Panc1 (cell line): ENCODE results near the gene ZNF318. TPM values are rescaled to one million over a fixed set of nuclear protein-coding genes. Genes with fewer than 3 reads are reported as not detected.

Source experiments
- ATAC-seq: fragments of 200-7000 bp; cut with Tn5 transposase; 2 replicates; pipeline ENCODE4 v1.9.1; 2020; ENCODE audit warnings: mild to moderate bottlenecking, moderate library complexity
- BruUV-seq: library from RNA; stranded (reverse); fragments of 400-500 nt; replicated peaks from 2 replicates; lab custom pipeline; 2021; lab: Mats Ljungman, UMichigan
- CTCF ChIA-PET: fragments of 300-600 bp; sonication (Branson Sonifier 250); formaldehyde crosslinking; loops from one replicate; lab custom pipeline; 2022; ENCODE audit warnings: antibody characterized with exemption; lab: Charles Lee
- POLR2A ChIA-PET: fragments of 300-600 bp; sonication (Branson Sonifier 250); formaldehyde crosslinking; loops from one replicate; lab custom pipeline; 2022; ENCODE audit warnings: antibody characterized with exemption; lab: Charles Lee
- DNase-seq: peaks from one replicate; pipeline ENCODE4 v3.0.0-alpha.2; 2010; ENCODE audit warnings: low read depth, low spot score
- H3K27ac ChIP-seq: 2 replicates; pipeline ENCODE4 v1.5.1; 2011; ENCODE audit warnings: mild to moderate bottlenecking, low read length, inconsistent platforms
- H3K27me3 ChIP-seq: fragments of 200-500 bp; sonication (Bioruptor generic); 2 replicates; pipeline ENCODE4 v1.6.0; 2014; ENCODE audit warnings: low read length, inconsistent platforms; ENCODE audit not compliant: control insufficient read depth, insufficient read depth
- H3K36me3 ChIP-seq: fragments of 200-500 bp; sonication (Bioruptor generic); 2 replicates; pipeline ENCODE4 v1.5.1; 2014; ENCODE audit warnings: inconsistent platforms, mild to moderate bottlenecking, low read length, moderate library complexity; ENCODE audit not compliant: control insufficient read depth, insufficient read depth
- H3K4me1 ChIP-seq: 2 replicates; pipeline ENCODE4 v1.5.1; 2011; ENCODE audit warnings: inconsistent platforms, mild to moderate bottlenecking, low read length, moderate library complexity; ENCODE audit not compliant: control insufficient read depth, insufficient read depth
- H3K4me3 ChIP-seq, 2 experiments: 2 replicates each; pipeline ENCODE4 v1.5.1; 2011 to 2012; ENCODE audit warnings: low read depth in 2 of 2, low read length in 2 of 2, mild to moderate bottlenecking in 2 of 2, inconsistent platforms in 1 of 2, moderate library complexity in 1 of 2
- H3K9me3 ChIP-seq: fragments of 200-500 bp; sonication (Bioruptor generic); 2 replicates; pipeline ENCODE4 v1.5.1; 2014; ENCODE audit warnings: low read depth, mild to moderate bottlenecking, inconsistent platforms, low read length, moderate library complexity; ENCODE audit not compliant: control insufficient read depth, insufficient read depth
- POLR2AphosphoS5 ChIP-seq: IDR thresholded peaks from 2 replicates; pipeline ENCODE4 v1.6.1; 2012; ENCODE audit warnings: mild to moderate bottlenecking, low read depth, low read length, moderate library complexity
- SIN3A ChIP-seq: IDR thresholded peaks from 2 replicates; pipeline ENCODE4 v1.6.1; 2012; ENCODE audit warnings: low read depth, mild to moderate bottlenecking, low read length, moderate library complexity, borderline replicate concordance; ENCODE audit not compliant: insufficient read depth
- TCF7L2 ChIP-seq: IDR thresholded peaks from 2 replicates; pipeline ENCODE4 v1.6.1; 2011; ENCODE audit warnings: mild to moderate bottlenecking, low read depth, low read length, inconsistent platforms
- in situ Hi-C: cut with HindIII; loops from 2 replicates; pipeline ENCODE4 v1.10.0; 2016; ENCODE audit warnings: low sequenced_read_pairs, low pct_unique_long_range_greater_than_20kb
- intact Hi-C: fragments of 100-400 bp; cut with micrococcal nuclease; formaldehyde crosslinking; loops from one replicate; pipeline ENCODE4 v1.10.0; 2022; ENCODE audit not compliant: unreplicated experiment
- total RNA-seq: library from RNA; stranded (reverse); gene quantifications from one replicate; pipeline ENCODE4 v1.2.1, GENCODE V29; 2021; ENCODE audit not compliant: unreplicated experiment
- TF ChIP-seq, protein P1 (sequence below), 2 experiments: IDR thresholded peaks; 2 replicates each; pipeline ENCODE4 v1.6.1; 2011 to 2012; ENCODE audit warnings: low read depth in 2 of 2, control low read depth in 1 of 2, low read length in 1 of 2, mild to moderate bottlenecking in 1 of 2, moderate library complexity in 1 of 2; ENCODE audit not compliant: insufficient read depth in 1 of 2
- TF ChIP-seq, protein P2 (sequence below): fragments of 450-650 bp; IDR thresholded peaks from 2 replicates; pipeline ENCODE4 v1.5.1; 2017; ENCODE audit warnings: mild to moderate bottlenecking

Gene ZNF318
- total RNA-seq, 1 experiment from 2014 or later, result 28.0 TPM

DNA sequence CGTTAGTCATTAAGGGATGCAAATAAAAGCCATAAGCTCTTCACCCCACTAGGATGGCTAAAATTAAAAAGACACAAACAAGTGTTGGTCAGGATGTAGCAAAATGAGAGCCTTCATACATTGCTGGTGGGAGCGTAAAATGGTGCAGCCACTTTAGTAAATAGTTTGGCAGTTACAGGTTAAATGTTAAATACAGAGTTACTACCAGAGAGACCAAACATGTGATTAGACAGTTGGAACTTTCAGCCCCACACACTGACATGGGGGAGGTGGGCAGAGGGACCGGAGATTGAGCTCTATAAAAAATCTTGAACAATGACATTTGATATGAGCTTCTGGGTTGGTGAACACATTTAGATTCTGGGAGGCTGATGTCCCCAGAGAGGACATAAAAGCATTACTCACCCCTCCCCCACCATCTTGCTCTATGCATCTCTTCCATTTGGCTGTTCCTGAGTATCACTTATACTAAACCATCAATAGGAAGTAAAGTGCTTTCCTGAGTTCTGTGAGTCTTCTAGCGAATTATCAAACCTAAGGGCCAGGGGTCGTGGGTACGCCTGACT, 20.4 kb upstream of the ZNF318 start:
- TF ChIP-seq, protein P1, sequence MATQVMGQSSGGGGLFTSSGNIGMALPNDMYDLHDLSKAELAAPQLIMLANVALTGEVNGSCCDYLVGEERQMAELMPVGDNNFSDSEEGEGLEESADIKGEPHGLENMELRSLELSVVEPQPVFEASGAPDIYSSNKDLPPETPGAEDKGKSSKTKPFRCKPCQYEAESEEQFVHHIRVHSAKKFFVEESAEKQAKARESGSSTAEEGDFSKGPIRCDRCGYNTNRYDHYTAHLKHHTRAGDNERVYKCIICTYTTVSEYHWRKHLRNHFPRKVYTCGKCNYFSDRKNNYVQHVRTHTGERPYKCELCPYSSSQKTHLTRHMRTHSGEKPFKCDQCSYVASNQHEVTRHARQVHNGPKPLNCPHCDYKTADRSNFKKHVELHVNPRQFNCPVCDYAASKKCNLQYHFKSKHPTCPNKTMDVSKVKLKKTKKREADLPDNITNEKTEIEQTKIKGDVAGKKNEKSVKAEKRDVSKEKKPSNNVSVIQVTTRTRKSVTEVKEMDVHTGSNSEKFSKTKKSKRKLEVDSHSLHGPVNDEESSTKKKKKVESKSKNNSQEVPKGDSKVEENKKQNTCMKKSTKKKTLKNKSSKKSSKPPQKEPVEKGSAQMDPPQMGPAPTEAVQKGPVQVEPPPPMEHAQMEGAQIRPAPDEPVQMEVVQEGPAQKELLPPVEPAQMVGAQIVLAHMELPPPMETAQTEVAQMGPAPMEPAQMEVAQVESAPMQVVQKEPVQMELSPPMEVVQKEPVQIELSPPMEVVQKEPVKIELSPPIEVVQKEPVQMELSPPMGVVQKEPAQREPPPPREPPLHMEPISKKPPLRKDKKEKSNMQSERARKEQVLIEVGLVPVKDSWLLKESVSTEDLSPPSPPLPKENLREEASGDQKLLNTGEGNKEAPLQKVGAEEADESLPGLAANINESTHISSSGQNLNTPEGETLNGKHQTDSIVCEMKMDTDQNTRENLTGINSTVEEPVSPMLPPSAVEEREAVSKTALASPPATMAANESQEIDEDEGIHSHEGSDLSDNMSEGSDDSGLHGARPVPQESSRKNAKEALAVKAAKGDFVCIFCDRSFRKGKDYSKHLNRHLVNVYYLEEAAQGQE (IDR thresholded peaks at IDR 0.05; ENCODE audit: insufficient read depth in 1 of 2, low read depth in 2 of 2, low read length in 1 of 2), result no peak
- TF ChIP-seq, protein P2, sequence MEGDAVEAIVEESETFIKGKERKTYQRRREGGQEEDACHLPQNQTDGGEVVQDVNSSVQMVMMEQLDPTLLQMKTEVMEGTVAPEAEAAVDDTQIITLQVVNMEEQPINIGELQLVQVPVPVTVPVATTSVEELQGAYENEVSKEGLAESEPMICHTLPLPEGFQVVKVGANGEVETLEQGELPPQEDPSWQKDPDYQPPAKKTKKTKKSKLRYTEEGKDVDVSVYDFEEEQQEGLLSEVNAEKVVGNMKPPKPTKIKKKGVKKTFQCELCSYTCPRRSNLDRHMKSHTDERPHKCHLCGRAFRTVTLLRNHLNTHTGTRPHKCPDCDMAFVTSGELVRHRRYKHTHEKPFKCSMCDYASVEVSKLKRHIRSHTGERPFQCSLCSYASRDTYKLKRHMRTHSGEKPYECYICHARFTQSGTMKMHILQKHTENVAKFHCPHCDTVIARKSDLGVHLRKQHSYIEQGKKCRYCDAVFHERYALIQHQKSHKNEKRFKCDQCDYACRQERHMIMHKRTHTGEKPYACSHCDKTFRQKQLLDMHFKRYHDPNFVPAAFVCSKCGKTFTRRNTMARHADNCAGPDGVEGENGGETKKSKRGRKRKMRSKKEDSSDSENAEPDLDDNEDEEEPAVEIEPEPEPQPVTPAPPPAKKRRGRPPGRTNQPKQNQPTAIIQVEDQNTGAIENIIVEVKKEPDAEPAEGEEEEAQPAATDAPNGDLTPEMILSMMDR, result no peak
- TF ChIP-seq POLR2AphosphoS5 (no peak), TCF7L2 (no peak), SIN3A (no peak)
- POLR2A ChIA-PET, result no interaction called here
- BruUV-seq, result no TSS peak
- DNase-seq (no peak), ATAC-seq (no peak)
- in situ Hi-C loops (no loop called here), intact Hi-C loops (no loop called here)
- Histone ChIP-seq H3K9me3 (no peaks in the 10 kb centered on the region), H3K36me3 (no peaks in the 10 kb centered on the region), H3K4me1 (no peaks in the 10 kb centered on the region), H3K27me3 (no peaks in the 10 kb centered on the region), H3K4me3 (no peak overlapping the region), H3K27ac (no peak overlapping the region)
- CTCF ChIA-PET, result no interaction called here

DNA sequence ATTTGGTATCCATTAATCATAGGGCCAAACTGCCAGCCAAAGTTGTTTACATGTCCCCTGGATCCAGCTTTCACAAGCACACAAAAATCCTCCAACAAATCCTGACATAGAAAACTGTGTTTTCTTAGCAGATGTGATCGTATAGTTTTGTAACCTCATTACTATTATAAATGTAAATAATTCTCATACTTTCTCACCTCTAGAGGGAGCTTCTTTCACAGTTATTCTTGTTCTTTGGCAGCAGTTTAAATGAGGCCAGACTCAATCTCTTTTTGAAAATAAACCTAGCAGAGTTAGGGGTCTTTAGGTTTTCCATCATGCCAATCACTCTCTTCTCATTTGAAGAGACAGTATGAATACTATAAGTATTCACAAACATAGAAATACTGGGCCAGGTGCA, 17.0 kb upstream of the ZNF318 start:
- TF ChIP-seq, protein P2, result no peak
- TF ChIP-seq, protein P1 (IDR thresholded peaks at IDR 0.05; ENCODE audit: insufficient read depth in 1 of 2, low read depth in 2 of 2, low read length in 1 of 2), result no peak
- TF ChIP-seq TCF7L2 (no peak), SIN3A (no peak), POLR2AphosphoS5 (no peak)
- in situ Hi-C loops (no loop called here), intact Hi-C loops (no loop called here)
- no TSS peak for BruUV-seq
- ChIA-PET CTCF (no interaction called here), POLR2A (no interaction called here)
- no peaks in the 10 kb centered on the region for H3K4me1 ChIP-seq
- no peaks in the 10 kb centered on the region for H3K9me3 ChIP-seq
- no peaks in the 10 kb centered on the region for H3K36me3 ChIP-seq
- H3K27me3 ChIP-seq, result peaks cover 2% of the 10 kb centered on the region; the same call in 1 of the 2 replicates
- DNase-seq (no peak), ATAC-seq (no peak)
- no peak overlapping the region for H3K4me3 ChIP-seq
- no peak overlapping the region for H3K27ac ChIP-seq
